ENCODE results near the gene NOD2.

The NOD2 gene

GRCh38 chr16:50743581-50744225 is 50.3 kb downstream of the NOD2 start:
- no peak for DNase-seq

DNA sequence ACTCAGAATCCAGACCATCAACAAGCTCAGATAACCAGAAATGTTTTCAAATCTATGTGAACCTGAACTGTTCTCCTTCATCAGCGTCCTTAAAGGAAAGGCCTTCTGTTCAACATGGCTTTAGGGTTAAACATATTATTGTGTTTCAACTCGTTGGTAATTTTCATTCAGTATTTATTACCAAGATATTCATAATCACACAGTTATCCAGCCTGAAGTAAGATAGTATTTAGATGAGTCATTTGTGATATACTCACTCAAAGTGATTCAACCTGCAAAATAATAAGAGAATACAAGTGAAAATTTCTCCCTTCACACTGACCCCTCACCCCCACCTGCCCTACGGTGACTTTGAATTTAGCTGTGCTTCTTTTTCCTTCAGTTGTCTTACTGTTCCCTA is 51.5 kb downstream of the NOD2 start:
- DNase-seq: no peak

DNA sequence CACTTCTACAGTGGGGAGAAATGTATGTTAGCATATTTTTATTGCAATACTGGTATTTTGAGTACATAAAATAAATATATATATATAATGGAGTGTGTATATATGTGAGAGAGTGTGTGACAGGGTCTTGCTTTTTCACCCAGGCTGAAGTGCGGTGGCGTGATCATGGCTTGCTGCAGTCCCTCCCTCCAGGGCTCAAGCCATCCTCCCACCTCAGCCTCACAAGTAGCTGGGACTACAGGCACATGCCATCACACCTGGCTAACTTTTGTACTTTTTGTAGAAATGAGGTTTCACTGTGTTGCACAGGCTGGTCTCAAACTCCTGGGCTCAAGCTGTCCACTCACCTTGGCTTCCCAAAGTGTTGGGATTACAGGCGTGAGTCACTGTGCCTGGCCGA is 52.5 kb downstream of the NOD2 start:
- DNase-seq: no peak

GRCh38 chr16:50747207-50747956 is 54.0 kb downstream of the NOD2 start:
- DNase-seq: peak; percentile 80

DNA sequence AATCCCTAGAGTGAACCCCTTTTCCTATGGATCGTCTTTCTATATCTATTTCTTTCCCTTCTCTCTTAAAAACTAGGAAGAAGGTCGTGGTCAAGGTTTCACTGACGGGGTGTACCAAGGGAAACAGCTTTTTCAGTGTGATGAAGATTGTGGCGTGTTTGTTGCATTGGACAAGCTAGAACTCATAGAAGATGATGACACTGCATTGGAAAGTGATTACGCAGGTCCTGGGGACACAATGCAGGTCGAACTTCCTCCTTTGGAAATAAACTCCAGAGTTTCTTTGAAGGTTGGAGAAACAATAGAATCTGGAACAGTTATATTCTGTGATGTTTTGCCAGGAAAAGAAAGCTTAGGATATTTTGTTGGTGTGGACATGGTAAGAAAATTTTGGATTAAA is 58.1 kb downstream of the NOD2 start:
- no peak for DNase-seq

GRCh38 chr16:50752471-50753235 is 59.2 kb downstream of the NOD2 start:
- DNase-seq: no peak

- no peak for DNase-seq
These were observed 63.1 kb downstream of the NOD2 start for GRCh38 chr16:50756473-50756872.

DNA sequence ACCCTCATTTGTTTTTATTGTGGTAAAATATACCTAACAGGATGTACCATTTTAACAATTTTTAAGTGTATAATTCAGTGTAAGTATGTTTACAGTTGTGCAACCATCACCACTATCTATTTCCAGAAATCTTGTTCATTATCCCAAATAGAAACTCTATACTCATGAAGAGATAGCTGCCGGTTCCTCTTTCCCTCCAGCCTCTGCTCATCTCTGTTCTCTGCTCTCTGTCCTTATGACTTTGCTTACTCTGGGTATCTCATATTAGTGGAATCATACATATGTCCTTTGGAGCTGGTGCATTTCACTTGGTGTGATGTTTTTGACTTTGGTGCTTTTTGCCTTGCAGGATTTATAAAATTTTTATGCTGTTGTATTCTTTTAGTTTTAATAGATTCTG is 67.9 kb downstream of the NOD2 start:
- DNase-seq: no peak

DNA sequence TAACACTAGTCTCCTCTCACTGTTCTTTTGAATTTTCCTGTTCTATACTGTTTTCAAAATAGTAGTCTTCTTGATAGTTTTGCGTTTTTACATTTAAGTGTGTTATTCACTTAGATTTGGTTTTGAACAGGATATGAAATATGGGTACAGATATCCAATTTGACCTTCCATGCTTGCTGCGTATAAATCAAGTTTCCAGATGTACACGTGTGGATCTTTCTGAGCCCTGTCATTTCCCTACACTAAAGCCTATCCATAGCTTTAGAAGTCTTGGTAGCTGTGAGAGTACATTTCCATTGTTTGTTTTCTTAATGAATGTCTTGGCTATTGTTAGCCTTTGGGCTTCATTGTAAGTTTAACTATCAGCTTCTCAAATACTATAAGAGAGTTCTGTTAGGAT is 68.8 kb downstream of the NOD2 start:
- no peak for DNase-seq

- DNase-seq: no peak
These were observed 69.8 kb downstream of the NOD2 start for GRCh38 chr16:50763211-50763610.

DNA sequence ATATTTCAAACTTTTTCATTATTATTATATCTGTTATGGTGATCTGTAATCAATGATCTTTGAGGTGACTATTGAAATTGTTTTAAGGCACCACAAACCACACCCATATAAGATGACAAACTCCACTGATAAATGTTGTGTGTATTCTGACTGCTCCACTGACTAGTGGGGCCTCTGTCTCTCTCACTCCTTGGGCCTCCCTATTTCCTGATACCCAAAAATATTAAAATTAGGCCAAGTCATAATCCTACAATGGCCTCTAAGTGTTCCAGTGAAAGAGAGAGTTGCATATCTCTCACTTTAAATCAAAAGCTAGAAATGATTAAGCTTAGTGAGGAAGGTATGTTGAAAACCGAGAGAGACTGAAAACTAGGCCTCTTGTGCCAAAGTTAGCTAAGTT is 71.9 kb downstream of the NOD2 start:
- DNase-seq: no peak

DNA sequence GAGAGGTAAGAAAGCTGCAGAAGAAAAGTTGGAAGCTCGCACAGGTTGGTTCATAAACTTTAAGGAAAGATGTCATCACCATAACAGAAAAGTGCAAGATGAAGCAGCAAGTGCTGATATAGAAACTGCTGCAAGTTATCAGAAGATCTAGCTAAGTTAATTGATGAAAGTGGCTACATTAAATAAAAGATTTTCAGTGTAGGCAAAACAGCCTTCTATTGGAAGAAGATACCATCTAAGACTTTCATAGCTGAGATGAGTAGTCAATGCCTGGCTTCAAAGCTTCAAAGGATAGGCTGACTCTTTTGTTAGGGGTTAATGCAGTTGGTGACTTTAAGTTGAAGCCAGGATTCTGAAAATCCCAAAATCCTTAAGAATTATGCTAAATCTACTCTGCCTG is 72.5 kb downstream of the NOD2 start:
- no peak for DNase-seq

DNA sequence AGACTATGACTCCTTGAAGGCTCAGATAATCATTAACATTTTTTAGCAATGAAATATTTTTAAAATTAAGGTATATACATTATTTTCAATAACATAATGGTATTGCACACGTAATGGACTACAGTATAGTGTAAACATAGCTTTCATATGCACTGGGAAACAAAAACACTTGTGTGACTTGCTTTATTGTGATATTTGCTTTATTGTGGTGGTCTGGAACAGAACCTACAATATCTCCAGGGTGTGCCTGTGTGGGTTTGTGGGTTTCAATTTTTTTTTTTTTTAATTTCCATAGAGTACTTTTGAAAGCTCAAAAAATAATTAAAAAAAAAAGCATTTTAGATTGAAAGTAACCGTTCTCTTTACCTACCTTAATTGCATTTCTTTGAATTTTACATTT is 73.8 kb downstream of the NOD2 start:
- peak; percentile 36 for DNase-seq

DNA sequence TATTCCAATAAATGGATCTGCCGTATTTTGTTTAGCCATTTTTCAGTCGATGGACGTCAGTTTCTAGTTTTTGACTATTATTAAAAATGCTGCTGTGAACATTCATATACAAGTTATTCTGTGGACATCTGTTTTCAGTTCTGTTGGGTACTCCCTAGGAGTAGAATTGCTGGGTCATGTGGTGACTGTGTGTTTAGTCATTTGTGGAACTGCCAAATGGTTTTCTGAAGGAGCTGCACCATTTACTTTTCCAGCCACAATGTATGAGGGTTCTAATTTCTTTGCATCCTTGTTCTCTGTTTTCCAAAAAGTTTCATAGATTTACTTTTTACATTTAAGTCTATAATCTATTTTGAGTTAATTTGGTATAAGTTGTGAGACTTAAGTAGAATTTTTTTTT is 78.0 kb downstream of the NOD2 start:
- DNase-seq: no peak

- no peak for DNase-seq
These were observed 81.0 kb downstream of the NOD2 start for GRCh38 chr16:50774405-50774804.

DNA sequence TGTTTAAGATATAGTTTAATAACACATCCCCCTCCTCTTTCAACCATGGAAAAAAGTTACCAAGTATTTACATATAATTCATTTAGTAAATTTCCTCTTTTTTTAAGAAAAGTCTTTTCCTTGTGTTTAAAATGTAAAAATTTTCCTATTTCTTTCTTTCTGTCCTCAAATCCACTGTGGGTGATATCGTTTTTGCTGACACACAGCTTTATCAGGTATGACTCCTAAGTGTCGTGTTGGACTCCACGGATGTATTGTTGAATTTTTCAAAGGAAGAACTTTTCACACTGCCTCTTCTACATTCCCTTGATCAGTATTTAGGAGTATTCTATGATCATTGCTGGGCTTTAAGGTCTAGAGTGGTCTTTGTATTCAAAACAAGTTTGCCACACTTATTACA is 81.6 kb downstream of the NOD2 start:
- DNase-seq: no peak

DNA sequence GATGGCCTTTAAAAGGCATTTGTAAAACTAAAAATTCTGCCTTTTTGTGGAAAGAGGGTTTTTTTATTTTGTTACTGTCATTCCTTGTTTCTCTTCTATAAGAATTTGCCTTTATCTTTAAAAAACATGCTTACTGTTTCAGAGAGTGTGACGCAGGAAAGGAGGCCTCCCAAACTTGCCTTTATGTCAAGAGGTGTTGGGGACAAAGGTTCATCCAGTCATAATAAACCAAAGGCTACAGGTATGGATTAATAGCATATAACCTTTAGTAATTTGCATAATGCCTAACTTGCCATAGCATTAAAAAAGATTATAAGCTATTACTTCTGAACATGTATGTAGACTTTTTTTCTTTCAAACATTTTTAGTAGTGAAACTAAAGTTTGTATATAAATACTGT is 82.6 kb downstream of the NOD2 start:
- DNase-seq: no peak

DNA sequence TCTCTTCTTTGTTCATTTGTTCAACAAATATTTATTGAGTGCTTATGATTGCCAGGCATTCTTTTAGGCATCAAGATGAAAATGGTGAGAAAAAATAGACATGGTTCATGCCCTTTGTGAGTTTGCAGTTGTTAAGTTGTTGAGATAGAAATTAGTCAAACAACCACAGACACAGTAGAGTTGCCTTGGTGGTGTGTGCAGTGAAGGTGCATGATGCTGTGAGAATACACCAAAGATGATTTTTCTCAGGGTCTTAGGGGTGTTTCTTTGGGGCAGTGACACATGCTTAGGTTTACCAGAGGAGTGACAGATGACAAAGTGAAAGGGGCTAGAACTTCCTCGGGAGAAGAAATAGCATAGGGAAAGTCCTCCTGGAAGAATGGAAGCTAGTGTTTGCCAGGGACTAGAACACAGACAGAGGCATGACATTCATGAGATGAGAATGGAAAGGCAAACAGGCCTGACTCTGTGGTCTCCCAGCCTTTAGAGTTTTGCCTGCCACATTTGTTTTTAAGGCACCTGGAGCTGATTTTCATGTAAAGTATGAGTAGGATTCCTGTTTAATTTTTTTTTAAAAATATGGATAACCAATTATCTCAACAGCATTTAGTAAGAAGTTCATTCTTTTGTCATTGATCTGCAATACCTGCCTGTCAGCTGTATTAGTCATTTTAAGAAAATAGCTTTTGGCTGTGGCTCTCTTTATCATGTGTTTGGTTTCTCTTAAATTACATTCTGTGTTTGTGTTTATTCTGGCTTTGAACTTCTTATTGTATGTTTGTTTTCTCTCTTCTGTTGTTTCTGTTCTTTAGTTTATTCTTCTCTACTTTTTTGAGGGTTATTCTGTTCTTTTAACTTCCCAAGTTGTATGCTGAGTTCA is 85.1 kb downstream of the NOD2 start:
- no peak for DNase-seq

GRCh38 chr16:50781043-50781442 is 87.6 kb downstream of the NOD2 start:
- peak; percentile 40 for DNase-seq

GRCh38 chr16:50781518-50781917 is 88.1 kb downstream of the NOD2 start:
- DNase-seq: peak; percentile 22
